IPS-18c (cell line): ENCODE data around the gene SLC38A1.
"Not testable (repeated sequence)": the region's sequence is repeated elsewhere in the genome, so short reads cannot be mapped to it uniquely, and the experiment has no call there.

Experiments
- H3K4me3 ChIP-seq: 2 replicates; pipeline ENCODE4 v1.7.0; 2013; ENCODE audit warnings: low read depth, mild to moderate bottlenecking, low read length, moderate library complexity; ENCODE audit not compliant: insufficient read depth
- H3K9me3 ChIP-seq: one replicate; pipeline ENCODE4 v1.6.1; 2013; ENCODE audit warnings: mild to moderate bottlenecking, low read length, moderate library complexity; ENCODE audit not compliant: control insufficient read depth, insufficient read depth

The SLC38A1 gene

GRCh38 chr12:46197883-46198282 lies 71.0 kb downstream of the SLC38A1 start:
- H3K9me3 ChIP-seq: peaks cover 23% of the 10 kb centered on the region
- no peak overlapping the region for H3K4me3 ChIP-seq

GRCh38 chr12:46190533-46190932 lies 78.3 kb downstream of the SLC38A1 start:
- peaks cover 20% of the 10 kb centered on the region for H3K9me3 ChIP-seq

GRCh38 chr12:46188170-46188569 lies 80.7 kb downstream of the SLC38A1 start:
- peaks cover 5% of the 10 kb centered on the region for H3K9me3 ChIP-seq

More at GRCh38 chr12:46190533-46190932, 78.3 kb downstream of the SLC38A1 start:
- H3K4me3 ChIP-seq: not testable (repeated sequence)

GRCh38 chr12:46187023-46187422 lies 81.8 kb downstream of the SLC38A1 start:
- H3K9me3 ChIP-seq: peaks cover 5% of the 10 kb centered on the region
- no peak overlapping the region for H3K4me3 ChIP-seq

More at GRCh38 chr12:46188170-46188569, 80.7 kb downstream of the SLC38A1 start:
- H3K4me3 ChIP-seq: no peak overlapping the region

- Histone ChIP-seq H3K4me3 (no peak overlapping the region), H3K9me3 (peaks cover under 1% of the 10 kb centered on the region)
Measured at GRCh38 chr12:46186088-46186487, 82.8 kb downstream of the SLC38A1 start.

- no peaks in the 10 kb centered on the region for H3K9me3 ChIP-seq
Measured at GRCh38 chr12:46185686-46186085, 83.2 kb downstream of the SLC38A1 start.

GRCh38 chr12:46184798-46185595 lies 83.8 kb downstream of the SLC38A1 start:
- Histone ChIP-seq H3K4me3 (no peak overlapping the region), H3K9me3 (no peaks in the 10 kb centered on the region)

More at GRCh38 chr12:46185686-46186085, 83.2 kb downstream of the SLC38A1 start:
- no peak overlapping the region for H3K4me3 ChIP-seq

GRCh38 chr12:46183112-46183511 lies 85.7 kb downstream of the SLC38A1 start:
- no peak overlapping the region for H3K4me3 ChIP-seq
- H3K9me3 ChIP-seq: no peaks in the 10 kb centered on the region

- Histone ChIP-seq H3K9me3 (no peaks in the 10 kb centered on the region), H3K4me3 (no peak overlapping the region)
Measured at GRCh38 chr12:46181465-46181864, 87.4 kb downstream of the SLC38A1 start.

GRCh38 chr12:46179693-46180452 lies 89.0 kb downstream of the SLC38A1 start:
- no peaks in the 10 kb centered on the region for H3K9me3 ChIP-seq
- H3K4me3 ChIP-seq: no peak overlapping the region

GRCh38 chr12:46177837-46178608 lies 90.8 kb downstream of the SLC38A1 start:
- H3K9me3 ChIP-seq: no peaks in the 10 kb centered on the region
- H3K4me3 ChIP-seq: no peak overlapping the region

GRCh38 chr12:46177025-46177424 lies 91.8 kb downstream of the SLC38A1 start:
- H3K9me3 ChIP-seq: no peaks in the 10 kb centered on the region
- H3K4me3 ChIP-seq: no peak overlapping the region

GRCh38 chr12:46174919-46175318 lies 93.9 kb downstream of the SLC38A1 start:
- H3K9me3 ChIP-seq: no peaks in the 10 kb centered on the region
- no peak overlapping the region for H3K4me3 ChIP-seq

- H3K4me3 ChIP-seq: no peak overlapping the region
Measured at GRCh38 chr12:46174061-46174662, 94.7 kb downstream of the SLC38A1 start.

GRCh38 chr12:46168426-46168825 lies 100.4 kb downstream of the SLC38A1 start:
- Histone ChIP-seq H3K9me3 (no peaks in the 10 kb centered on the region), H3K4me3 (no peak overlapping the region)

More at GRCh38 chr12:46174061-46174662, 94.7 kb downstream of the SLC38A1 start:
- no peaks in the 10 kb centered on the region for H3K9me3 ChIP-seq

- Histone ChIP-seq H3K9me3 (no peaks in the 10 kb centered on the region), H3K4me3 (no peak overlapping the region)
Measured at GRCh38 chr12:46167412-46167811, 101.4 kb downstream of the SLC38A1 start.

GRCh38 chr12:46165191-46165590 lies 103.7 kb downstream of the SLC38A1 start:
- Histone ChIP-seq H3K9me3 (no peaks in the 10 kb centered on the region), H3K4me3 (no peak overlapping the region)
